Esophagus mucosa (tissue), 1 donor: ENCODE data around the gene RAD51D. TPM values are rescaled to one million over a fixed set of nuclear protein-coding genes. Genes with fewer than 3 reads are reported as not detected.

Source experiments
- ATAC-seq: fragments of 200-7000 bp; cut with Tn5 transposase; one replicate; pipeline ENCODE4 v1.9.1; 2020
- total RNA-seq: library from RNA; stranded (reverse); gene quantifications from one replicate; pipeline ENCODE4 v1.2.4, GENCODE V29; 2023
- donor health status: DM: yes; HTN: yes; CAD: no.

Gene RAD51D
- total RNA-seq, 1 donor from 2014 or later: 6.3 TPM

DNA sequence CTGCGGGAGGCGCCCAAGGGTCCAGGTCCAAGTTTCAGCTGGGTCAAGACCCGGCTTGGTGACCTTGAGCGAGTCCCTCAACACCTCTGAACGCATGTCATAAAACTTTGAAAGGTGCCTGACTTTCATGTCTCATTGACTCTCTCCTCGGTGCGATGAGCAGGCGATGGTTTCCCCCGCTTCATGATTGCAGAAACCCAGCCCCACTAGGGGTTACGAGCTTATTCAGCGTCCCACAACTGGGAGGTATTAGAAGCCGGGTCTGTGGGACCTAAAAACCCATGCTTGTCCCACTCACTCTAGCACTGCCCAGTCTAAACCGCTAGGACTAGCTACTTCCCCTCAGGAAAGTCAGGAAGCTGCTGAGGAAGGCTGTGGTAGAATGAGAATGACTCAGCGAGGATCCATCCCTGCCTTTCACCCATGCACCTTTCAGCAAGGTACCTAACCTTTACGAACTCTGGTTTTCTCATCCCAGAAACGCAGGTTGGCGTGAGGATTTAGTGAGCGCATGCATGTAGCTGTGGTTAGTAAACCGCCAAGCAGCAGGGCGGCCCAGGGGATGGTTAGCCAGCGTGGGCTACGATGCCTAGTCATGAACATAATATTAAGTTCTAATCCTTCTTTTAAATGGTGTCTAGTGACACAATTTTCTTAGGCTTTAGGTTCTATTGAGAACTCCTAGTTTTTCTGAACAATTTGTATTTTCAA is 29.9 kb downstream of the RAD51D start:
- peak; percentile 34 for ATAC-seq

DNA sequence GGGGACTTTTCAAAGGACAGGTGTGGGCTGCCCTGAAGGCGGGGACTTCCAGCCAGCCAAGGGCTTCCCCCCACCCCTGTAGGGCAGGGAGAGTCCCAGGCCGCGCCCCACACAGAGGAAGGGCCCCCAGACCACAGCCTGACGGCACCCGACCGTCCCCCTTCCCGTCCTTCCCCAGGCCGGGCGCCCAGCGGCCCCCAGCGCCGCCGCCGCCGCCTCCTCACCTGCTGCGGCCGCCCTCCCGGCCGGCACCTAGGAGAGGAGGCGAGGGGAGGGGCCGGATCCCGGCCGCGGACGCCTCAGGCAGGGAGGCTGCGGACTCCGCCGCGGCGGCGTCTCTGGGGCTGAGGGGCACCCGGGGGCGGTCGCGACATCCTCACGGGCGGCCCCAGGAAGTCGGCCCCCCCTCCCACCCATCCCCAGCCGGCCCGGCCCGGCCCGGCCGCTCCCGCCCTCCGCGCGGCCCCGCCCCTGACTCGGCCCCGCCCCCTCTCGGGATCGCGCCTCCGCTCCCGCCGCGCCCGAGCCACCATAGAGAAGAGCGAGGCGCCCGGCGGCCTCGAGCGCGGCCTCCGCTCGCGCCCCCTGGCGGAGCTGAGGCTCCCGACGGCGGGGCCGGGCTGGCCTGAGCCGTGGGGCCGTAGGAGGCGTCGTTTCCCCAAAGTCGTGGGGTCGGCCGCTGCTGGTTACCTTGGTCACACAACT is 30.6 kb downstream of the RAD51D start:
- peak; percentile 90 for ATAC-seq

DNA sequence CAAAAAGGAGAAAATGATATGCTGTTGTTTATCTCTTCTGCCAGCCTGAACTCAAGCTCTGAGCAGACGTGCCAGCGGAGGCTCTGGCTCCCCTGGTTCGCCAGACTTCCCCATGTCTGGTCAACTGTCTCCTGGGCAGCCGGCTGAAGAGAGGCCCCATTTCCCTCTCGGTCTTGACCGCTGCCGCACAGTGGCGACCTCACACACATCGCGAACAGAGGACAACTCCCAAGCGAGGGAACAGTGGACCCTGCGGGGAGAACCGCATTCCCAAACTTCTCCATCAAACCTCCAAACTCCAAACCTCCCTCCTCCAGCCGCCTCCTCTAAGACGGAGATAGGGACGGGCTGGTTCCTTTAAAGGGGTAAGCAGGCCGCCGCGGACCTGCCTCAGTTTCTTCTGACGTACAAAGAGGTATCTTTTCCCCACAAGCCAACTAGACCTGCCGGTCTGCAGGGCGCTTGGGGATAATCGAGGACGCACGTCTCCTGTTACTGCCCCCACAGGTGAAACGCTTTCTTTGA is 31.2 kb downstream of the RAD51D start:
- ATAC-seq: no peak

DNA sequence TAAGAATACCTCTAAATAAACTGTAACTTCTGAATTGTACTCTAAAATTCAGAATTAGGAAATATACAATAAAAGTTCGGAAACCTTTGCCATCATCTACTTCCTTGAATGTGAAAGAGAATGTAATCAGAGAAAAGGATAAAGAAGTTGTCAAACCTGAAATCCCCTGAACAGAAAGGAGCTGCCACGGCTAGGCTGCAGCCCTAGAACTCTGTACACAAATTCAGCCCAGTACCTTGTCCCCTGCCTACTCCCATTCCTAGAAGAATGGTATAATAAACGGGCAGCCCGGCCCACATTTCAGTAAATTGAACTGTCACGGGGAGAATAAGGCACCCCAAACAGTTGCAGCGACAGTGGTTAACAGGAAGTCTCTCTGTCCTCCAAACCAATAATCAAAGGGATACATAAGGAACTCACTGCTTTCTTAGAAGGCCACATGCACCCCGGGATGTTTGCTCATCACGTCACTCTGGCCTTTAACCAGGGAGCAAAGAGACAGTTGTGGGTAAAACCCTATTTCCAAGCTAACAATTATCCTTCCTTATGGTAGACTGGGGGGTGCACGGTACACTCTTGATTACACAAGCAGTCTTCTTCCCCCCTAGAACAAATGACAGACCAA is 31.8 kb downstream of the RAD51D start:
- ATAC-seq: peak; percentile 22

DNA sequence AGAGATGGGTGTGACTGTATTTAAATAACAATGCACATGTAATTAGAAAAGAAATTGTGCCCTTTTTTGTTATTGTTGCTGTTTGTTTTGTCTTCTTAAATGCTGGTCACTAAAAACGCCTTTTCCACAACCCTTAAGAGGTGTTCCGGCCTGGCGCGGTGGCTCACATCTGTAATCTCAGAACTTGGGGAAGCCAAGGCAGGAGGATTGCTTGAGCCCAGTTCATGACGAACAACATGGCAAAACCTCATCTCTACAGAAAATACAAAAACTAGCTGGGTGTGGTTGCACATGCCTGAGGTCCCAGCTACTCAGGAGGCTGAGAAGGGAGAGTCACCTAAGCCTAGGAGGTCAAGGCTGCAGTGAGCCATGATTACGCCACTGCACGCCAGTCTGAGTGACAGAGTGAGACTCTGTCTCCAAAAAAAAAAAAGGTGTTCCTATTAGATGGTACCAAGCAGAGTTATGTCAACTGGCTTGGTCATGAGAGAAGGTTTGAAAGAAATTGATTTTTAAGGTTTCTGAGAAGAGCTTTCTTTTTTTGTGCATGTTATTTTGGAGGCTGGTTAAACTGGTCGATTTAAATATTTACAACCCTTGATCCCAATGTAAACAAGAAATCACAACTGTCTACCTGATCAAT is 32.6 kb downstream of the RAD51D start:
- ATAC-seq: peak; percentile 33

DNA sequence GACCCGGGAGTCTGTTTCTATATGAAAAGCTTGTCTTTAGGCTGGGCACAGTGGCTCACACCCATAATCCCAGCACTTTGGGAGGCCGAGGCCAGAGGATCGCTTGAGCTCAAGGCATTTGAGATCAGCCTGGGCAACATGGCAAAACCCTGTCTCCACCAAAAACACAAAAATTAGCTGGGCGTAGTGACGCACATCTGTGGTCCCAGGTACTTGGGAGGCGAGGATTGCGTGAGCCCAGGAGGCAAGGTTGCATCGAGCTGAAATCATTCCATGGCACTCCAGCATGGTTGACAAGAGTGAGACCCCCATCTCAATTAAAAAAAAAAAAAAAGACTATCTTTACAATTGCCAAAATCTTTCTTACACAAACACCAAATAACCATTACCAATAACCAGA is 33.5 kb downstream of the RAD51D start:
- ATAC-seq: no peak

DNA sequence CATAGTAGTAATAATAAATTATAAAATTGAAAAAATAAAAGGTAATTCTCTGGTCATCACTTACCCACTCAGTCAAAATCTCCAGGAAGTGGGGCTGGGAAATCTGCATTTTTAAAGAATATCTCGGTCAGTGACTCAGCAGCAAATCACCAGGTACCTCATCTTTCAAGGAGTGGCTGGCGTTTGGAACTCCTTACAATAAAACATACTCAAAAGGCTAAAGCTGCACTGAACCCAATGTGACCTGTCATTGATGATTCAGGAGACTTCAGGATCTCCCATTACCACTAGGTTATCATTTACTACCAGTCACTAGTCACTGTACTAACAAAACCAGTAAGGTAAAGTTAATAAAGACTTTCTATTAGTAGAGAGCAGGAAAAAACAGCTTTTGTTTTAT is 34.7 kb downstream of the RAD51D start:
- ATAC-seq: peak; percentile 65

DNA sequence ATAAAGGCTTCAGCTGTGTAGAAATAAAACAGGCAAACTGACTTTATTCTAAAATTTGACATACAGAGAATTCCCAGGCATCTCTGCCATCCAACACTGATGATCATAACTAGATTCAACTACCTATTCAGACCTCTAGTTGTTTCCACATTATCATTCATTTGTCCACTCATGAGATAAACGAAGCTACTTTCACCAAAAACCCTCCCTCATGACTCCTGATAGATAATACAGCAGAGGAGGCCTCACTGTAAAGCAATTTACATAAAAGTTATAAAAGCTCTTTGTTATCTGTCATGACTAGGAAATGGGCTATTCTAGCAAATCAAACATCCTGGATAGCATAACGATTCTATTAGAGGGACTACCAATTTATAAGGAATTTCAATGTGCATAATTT is 36.6 kb downstream of the RAD51D start:
- no peak for ATAC-seq

DNA sequence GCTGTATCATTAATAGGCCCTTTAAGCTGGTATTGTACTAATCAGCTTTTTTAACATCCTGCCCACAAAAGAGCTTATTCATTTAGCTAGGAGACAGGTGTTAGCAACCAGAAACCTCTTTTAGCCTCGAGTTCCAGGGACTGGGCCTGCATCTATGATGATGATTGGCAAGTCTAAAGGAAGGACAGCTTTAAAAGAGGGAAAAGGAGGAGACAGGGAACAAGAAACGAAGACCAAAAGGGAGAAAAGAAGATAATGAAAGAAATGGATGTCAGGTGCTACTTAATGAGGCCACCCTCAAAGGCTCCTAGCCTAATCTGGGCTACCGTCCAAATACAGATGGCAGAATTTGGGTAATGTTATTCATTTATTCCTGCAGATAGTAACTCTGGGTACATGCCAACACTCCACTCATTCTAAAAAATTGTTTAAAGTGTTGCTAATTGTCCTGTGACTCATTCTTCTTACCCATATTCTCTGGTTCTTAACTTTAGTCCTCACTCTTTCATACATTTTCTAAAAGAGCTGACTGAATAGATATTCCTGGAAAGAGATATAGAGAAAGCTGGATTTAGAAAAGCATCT is 37.5 kb downstream of the RAD51D start:
- no peak for ATAC-seq

DNA sequence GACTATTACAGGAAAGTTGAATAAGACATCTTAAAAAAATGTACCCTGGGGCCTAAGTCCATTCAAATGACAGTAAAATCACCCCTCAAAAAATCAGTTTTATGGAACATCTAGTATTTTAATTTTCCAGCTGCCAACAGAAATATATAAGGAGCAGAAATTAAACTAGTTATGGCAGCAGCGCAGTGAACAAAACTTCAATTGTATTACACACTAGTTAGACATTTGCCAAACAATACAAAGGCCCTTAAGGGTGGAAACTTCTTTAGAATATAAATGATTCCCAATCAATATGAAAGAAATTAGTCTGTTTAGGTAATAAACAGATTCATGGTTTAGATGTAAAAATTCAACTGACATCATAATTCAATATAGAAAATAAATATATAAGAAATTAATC is 38.0 kb downstream of the RAD51D start:
- no peak for ATAC-seq

DNA sequence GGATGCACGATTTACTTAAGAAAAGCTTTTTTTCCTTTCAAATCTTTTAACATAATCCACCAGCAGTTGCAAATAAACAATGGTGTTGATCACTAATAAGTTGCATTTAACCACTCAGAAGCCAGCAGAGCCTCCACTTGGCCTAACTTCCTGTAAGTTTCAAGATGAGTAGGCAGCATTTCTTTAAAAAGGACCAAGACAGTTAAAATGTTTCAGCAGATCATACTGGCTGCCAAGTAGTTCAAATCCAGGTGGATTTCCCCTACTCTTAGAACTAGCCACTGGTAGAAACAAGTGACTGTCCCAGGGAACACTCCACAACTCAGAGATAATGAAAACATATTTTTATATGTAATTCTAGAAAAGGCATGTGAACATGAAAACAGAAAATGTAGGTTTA is 39.1 kb downstream of the RAD51D start:
- ATAC-seq: no peak

DNA sequence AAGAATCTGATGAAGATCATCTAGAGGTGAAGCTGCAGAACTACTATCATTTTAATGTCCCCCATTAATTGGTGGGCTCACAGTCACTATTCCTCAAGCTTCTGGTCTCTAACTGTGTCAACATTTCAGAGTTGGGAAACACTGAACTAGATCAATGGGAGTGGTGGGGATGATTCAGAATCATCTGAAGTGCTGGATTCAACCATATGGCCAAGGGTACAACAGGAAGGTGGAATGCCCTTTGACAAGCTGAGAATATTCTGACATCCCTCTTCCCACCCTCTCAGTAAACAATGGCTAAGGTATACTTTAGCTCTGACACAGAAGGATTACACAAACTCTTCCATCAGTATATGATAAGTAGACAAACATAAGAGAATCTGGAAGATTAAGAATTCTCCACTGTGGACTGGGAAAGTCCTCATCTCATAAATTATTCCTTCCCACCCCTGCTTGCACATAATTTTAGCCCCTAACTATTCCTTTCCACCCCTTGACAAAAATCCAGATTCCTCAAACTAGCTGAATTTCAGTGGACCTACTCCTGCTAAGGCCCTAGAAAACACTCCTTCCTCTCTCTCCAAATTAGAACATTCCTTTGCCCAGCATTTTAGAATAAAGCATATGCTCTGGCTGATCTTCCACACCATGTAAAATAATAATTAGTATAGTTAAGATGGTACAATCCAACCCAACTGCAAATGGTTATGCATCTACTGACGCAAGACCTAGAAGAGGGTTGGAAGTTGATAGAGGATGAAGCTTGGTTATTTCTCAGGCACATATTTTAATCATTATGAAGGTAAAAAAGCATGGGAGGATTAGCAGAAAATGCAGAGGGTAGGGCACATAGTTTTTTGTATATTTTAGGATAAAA is 39.9 kb downstream of the RAD51D start:
- ATAC-seq: peak; percentile 85

DNA sequence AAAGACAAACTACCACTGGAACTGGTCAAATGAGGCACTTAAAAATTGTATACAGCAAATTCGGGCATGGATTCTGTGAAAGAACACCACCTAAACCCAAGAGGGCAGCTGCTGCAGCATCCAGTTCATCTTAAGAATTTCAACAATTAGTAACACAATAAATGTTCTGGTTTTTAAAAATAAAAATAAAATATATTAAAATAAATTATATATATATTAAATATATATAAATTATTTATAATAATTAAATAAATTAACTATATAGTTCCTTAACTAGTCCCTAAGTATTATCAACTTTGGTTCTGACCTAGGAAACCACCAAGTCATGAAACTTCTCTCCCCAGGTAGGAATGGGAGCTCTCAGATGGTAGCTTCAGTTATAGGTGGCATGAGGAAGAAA is 42.8 kb downstream of the RAD51D start:
- ATAC-seq: no peak

DNA sequence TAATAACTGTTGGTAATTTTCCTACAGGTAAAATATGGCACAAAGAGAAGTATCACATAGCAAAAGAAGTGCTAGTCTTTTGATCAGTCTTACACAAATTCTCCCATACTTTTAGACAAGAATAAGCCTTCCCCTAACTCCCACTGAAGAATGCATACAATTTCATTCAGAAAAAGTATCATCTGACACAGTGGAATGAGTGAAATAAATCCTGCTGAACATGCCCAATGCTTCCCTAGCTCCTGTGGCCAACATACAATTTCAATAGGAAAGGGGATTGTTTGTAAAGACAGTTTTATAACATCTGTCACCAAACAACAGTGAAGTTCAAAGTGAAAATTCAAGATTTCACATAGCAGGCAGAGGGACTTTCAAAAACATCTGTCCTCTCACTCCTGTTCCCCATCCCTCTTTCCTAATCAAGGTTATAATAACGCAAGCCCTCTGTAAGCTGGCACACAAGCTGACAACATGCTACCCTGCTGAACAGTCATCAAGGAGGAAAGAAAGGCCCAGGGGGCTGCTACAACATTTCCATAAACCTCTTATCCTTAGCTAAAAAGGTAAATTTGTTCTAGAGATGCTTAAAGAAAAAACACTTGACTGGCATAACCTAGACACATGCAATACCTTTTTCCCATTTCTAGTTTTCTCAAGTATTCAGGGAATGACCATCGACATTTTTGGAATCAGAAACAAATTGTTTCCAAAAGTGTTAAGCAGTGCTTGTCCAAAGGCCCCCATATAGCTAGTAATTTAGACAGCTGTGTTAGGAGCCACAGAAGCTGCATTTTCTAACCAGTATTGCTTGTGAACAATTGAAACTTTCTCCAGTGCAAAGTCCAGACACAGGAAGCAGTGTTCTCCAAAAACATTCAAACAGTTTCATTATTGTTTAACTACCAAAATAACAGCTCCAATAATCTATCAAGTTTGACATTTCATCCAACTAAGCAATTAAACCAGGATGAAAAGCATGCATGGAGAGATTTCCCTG is 44.7 kb downstream of the RAD51D start:
- ATAC-seq: no peak

DNA sequence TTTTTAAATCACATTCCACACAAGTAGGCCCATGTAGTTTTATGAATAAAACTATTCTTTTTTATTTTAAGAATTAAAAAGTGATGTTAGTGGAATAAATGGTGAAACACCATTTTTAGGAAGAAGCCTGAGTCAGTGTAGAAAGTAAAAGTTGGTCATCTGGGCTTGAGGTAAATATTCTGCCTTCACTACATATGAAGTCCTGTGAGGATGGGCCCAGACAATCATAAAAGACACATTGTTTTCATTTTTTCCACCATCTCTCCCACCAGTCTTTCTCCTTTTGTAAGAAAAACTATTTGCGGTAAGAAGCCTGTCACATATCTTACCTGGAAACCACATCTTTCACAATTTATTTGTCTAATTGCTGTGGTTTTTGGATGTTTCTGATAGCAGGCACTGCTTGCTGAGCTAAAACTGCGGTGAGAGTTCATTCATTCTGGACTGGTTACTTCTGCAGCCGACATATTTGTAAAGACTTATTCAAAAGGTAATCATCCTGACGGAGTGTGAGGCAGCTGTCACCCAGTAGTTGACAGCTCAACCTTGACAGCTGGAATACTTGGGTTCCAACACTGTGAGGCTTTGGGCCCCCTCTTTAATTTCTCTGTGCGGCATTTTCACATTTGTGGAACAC is 45.6 kb downstream of the RAD51D start:
- no peak for ATAC-seq

DNA sequence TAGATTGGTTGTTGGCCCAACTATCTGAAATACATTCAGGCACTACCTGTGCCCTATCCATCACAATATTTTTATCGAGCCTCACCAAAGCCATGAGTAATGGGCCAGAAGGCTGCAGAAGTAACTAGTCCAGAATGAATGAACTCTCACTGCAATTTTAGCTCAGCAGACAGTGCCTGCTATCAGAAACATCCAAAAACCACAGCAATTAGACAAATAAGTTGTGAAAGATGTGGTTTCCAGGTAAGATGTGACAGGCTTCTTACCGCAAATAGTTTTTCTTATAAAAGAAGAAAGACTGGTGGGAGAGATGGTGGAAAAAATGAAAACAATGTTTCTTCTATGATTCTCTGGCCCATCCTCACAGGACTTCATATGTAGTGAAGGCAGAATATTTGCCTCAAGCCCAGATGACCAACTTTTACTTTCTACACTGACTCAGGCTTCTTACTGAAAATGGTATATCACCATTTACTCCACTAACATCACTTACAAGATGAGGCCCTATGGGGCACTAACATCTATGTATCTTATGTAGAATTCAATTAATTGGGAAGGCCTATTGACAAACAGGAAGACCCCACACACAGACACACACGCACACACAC is 46.4 kb downstream of the RAD51D start:
- ATAC-seq: no peak

DNA sequence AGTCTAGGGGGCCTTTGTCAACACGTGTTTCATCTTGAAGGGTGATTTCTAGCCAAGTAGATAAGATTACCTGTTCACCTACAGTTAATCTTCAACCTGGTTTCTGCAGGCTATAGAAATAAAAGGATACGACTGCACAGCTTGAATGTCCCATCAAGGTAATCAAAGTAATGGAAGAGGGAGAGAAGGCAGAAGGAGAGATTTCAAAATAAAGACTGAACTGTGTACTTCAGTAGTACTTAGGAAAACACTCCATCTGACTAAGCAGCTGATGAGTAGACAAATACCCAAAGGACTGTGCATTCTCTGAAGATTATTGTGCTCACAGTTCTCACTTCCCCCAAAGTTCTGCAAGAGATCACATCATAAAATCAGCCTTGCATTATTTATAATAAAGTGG is 50.3 kb downstream of the RAD51D start:
- no peak for ATAC-seq

DNA sequence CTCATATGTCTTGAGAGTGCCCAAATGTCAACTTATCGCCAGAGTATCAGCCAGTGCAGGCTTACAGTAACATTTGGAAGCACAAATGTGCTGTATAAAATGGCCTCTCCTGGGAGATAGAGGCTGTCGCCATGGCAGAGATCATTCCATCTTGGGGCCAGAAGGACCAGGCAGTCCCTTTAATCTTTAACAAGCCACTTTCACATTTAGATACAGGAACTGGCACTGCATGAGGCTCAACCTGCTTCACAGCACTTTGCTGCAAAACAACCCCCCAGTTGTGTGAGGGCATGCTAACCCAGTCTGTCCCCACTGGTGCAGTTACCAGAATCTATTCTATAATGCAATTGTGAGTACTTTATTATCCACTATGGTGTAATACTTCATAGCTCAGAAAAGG is 51.4 kb downstream of the RAD51D start:
- ATAC-seq: no peak

DNA sequence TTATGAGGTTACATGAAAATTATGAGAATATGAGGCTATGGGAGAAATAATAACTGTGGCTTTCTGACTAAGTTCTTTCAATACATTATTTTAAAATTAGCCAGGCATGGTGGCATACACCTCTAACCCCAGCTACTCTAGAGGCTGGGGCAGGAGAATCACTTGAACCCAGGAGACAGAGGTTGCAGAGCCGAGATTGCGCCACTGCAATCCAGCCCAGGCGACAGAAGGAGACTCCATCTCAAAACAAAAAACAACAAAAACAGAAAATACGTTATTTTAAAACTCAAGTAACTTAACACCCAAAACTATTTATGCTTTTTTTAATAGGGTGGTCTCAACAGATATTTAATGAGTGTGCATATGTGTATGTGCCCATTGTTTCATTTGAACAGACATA is 53.8 kb downstream of the RAD51D start:
- no peak for ATAC-seq
